OCI-LY3 (cell line): ENCODE measurements around the gene NDC1.

Experiments used
- CTCF ChIP-seq: fragments of 200-600, 300-600 bp; sonication (generic); IDR thresholded peaks from 2 replicates; pipeline ENCODE4 v1.5.1; 2014; ENCODE audit warnings: antibody characterized with exemption, low read length, low read depth
- EZH2phosphoT487 ChIP-seq: fragments of 200-600 bp; shearing (Covaris generic); IDR thresholded peaks from 2 replicates; pipeline ENCODE4 v1.6.1; 2018; ENCODE audit warnings: antibody characterized with exemption, mixed run types, low read depth

- TF ChIP-seq CTCF (no peak), EZH2phosphoT487 (no peak)
These were observed 120.9 kb downstream of the NDC1 start for GRCh38 chr1:53717025-53717804.
